HK-2 (cell line): ENCODE measurements around the gene ARID5B.
"Not testable (repeated sequence)": the region's sequence is repeated elsewhere in the genome, so short reads cannot be mapped to it uniquely, and the experiment has no call there.

Source experiments
- DNase-seq: peaks from one replicate; pipeline ENCODE4 v3.0.0-alpha.2; 2018; ENCODE audit not compliant: unreplicated experiment

ARID5B gene

DNA sequence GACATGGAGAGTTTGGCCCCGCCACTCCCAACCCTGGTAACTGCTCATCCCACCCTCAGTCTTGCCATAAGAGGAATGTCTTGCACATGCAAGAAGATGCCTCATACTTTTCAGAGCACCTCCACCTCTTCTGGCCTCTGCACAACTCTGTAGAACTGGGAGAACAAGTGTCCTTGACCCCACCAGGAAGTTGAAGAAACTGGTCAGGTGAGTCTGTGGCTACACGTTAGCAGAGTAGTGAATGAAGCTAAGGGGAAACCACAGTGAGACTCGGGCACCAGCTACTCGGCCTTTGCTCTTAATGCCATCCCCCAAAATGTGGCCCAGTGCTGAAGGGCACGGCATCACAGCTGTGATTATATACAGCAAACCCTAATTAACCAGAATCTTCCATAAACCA is 110.1 kb downstream of the ARID5B start:
- no peak for DNase-seq

GRCh38 chr10:62012318-62012717 is 110.8 kb downstream of the ARID5B start:
- DNase-seq, result no peak

DNA sequence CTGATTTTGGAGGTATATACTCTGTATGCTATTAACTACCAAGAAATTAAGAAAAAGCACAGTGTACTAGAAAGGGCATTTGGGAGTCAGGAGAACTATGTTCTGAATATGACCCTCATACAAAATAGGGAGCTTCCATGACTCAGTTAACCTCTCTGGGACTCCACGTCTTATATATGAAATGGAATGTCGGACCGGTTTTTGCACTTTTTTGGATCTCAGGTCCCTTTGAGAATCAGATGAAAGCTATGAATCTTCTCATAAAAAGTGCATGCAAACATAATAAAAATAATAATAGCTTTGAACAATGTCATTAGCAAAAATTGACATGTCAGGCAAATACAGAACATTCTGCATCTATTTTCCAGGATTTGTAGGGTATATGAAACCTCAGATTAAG is 113.0 kb downstream of the ARID5B start:
- no peak for DNase-seq

DNA sequence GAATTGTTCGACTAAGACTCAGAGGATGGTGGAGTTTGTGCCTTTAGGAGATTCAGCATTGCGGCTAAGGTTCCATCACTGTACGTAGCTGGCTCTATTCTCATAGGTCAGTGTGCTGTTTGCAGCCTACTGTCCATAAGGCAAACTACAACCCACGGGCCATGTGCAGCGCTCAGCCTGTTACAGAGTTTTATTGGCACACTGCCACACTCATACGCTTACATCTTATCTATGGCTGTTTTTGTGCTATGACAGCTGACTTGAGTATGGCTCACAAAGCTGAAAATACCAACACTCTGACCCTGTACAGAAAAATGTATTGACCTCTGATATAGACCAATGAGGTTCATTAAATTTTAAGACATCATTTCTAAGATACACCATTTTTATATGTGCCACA is 114.5 kb downstream of the ARID5B start:
- DNase-seq, result no peak

GRCh38 chr10:62016623-62017490 is 115.4 kb downstream of the ARID5B start:
- DNase-seq, result no peak

DNA sequence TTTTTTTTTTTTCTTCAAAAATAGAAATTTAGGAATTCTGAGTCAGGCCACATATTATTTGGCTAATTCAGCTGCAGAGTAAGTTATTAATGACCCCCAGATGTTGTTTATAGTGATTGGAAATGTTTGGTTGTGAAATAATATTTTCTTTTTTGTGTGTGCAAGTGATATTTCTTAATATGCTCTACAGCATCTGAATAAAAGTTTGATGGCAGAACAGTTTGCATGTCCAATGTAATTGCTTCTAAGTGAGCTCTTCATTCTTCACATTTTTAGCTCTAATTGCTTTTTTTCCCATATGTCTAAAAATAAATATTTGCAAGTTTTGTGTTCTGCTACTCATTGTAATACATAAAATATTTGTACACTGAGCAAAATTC is 116.0 kb downstream of the ARID5B start:
- DNase-seq, result no peak

- no peak for DNase-seq
These were observed 116.8 kb downstream of the ARID5B start for GRCh38 chr10:62018131-62018911.

- no peak for DNase-seq
These were observed 117.7 kb downstream of the ARID5B start for GRCh38 chr10:62019013-62019684.

- DNase-seq, result no peak
These were observed 118.3 kb downstream of the ARID5B start for GRCh38 chr10:62019685-62020359.

GRCh38 chr10:62021128-62021665 is 119.7 kb downstream of the ARID5B start:
- DNase-seq, result no peak

GRCh38 chr10:62021978-62022802 is 120.7 kb downstream of the ARID5B start:
- no peak for DNase-seq

DNA sequence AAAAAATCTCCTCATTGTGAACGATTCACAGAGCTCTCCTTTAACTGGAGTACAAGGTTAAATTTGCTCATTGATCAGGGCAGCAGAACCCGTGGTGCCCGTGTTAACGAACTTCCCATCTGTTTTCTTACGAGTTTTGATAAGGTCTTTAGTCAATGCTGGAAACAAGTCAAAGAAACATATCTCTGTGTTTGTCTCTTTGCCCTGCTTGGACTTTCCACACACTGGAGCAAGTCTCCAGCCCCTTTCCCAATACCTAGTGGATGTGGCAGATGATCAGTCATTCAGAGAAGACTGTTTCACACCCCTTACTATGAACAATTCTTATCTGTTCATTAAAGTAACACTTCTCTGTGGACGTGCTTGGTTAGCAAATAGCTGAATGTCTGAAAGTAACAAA is 121.3 kb downstream of the ARID5B start:
- DNase-seq, result no peak

DNA sequence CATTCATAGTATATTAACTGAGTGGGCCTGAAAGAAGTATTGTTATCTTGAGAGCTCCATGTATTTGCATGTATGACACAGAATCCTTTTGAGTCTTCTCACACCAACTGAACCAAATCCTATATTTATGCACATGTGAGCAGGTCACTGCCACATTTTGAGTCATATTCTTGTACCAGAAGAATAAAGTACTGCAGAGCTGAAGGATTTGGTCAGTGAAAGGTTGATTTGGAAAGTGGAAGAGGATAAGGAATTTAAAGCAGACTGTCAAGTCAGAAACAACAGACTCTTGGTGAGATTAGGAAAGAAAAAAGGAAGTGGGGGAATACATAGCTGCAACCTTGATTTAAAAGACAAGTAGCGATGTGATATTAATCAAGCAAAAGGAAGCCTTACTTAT is 121.8 kb downstream of the ARID5B start:
- no peak for DNase-seq

GRCh38 chr10:62024026-62024701 is 122.7 kb downstream of the ARID5B start:
- no peak for DNase-seq

DNA sequence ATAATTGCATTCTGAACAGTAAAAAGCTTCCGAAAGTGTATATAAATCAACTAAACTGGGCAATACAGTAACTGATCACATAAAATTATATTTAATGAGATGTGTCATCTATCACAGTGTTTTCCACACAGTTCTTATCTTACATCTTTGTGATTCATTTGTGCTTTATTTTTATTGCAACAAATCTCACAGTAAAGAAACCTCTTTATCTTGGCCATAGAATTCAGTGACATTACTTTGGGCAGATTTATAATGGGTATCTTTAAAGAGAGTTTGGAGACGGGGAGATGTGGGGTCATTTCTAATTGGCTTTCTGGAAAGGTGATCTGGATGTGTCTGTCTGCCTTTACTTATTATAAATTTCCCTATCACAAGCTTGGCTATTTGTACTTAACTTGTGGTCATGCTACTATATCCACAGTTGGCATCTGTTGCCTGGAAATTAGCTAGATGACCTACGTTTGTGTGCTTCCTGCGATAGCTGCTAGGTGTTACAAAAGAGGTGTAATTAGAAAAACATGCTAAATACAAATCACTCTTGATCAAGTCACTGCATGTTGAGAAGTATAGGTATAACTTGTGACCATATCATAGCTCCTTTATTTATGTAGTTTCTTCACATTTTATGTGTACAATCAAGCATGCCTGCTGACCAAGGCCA is 123.8 kb downstream of the ARID5B start:
- DNase-seq, result no peak

GRCh38 chr10:62025901-62026879 is 124.7 kb downstream of the ARID5B start:
- no peak for DNase-seq

DNA sequence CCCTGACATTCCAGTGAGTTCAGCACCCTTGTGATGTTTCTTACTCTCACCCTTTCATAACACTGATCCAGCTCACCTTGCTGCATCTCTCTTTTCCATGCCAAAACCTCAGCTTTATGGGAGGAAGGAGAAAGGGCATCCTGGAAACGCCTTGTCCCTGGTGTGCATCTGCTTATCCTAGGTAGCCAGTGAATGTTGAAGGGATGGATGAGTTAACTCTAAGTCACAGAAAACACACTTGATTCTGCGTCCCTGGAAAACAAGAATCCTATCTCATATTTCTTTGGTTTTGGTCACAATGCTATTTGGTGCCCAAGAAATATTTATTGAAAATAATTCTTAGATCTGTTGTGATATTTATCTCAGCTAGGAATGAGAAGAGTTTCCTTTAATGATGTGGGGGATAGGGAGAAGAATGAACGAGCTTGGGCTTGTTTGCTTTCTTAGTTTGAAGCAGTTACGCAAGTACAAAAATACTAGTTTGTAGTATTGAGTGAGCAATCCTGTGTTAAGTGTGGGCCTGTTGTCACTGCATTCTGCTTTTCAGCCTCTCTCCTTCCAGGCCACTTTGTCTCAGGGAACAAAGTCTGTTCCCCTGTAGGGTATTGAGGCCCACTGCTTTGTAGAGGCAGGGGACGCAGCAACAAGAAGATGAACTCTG is 126.5 kb downstream of the ARID5B start:
- no peak for DNase-seq

DNA sequence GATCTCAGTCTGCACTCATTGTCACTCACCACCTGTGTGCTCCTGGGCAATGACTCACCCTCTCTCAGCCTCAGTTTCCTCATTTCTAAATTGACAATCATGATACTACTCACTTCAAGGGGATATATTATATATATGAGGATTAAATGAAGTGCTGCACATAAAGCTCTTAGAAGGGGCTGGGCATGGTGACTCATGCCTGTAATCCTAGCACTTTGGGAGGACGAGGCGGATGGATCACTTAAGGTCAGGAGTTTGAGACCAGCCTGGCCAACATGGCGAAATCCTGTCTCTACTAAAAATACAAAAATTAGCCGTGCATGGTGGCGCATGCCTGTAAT is 127.0 kb downstream of the ARID5B start:
- DNase-seq, result not testable (repeated sequence)
